CD14-positive monocyte (primary cell): ENCODE data around the gene FBXL4. TPM values are rescaled to one million over a fixed set of nuclear protein-coding genes. Genes with fewer than 3 reads are reported as not detected.
A peak's percentile ranks its signal among the peaks of the same experiment; 100 is the strongest.

ENCODE experiments used
- DNase-seq, 3 donors: peaks; one replicate each; pipeline ENCODE4 v3.0.0-alpha.2; 2011 to 2022
- H2AFZ ChIP-seq: 2 replicates; pipeline ENCODE4 v1.6.0; 2012; ENCODE audit warnings: mild to moderate bottlenecking, low read depth, low read length, inconsistent platforms; ENCODE audit not compliant: insufficient read depth, poor library complexity, severe bottlenecking
- H3K27ac ChIP-seq, 2 donors: 1 replicate in 1 of 2; 2 replicates in 1 of 2; pipeline ENCODE4 v1.5.1; 2012 to 2013; ENCODE audit warnings: low read length in 2 of 2, control low read depth in 1 of 2, inconsistent platforms in 1 of 2, low read depth in 1 of 2, mild to moderate bottlenecking in 1 of 2
- H3K27me3 ChIP-seq, 2 donors: one replicate each; pipeline versions ENCODE4 v1.6.0 to v1.6.1; 2011 to 2013; ENCODE audit warnings: low read length in 2 of 2; ENCODE audit not compliant: control insufficient read depth in 2 of 2, insufficient read depth in 2 of 2
- H3K36me3 ChIP-seq, 2 donors: replicated peaks in 1 of 2; 1 replicate in 1 of 2; 2 replicates in 1 of 2; pipeline versions ENCODE4 v1.5.1 to v1.6.1; 2012 to 2013; ENCODE audit warnings: low read length in 2 of 2, control low read depth in 1 of 2, inconsistent platforms in 1 of 2, mild to moderate bottlenecking in 1 of 2; ENCODE audit not compliant: insufficient read depth in 2 of 2, control insufficient read depth in 1 of 2
- H3K4me1 ChIP-seq, 2 donors: 1 replicate in 1 of 2; 2 replicates in 1 of 2; pipeline versions ENCODE4 v1.5.1 to v1.6.1; 2012 to 2013; ENCODE audit warnings: low read length in 2 of 2, control low read depth in 1 of 2, inconsistent platforms in 1 of 2, mild to moderate bottlenecking in 1 of 2, moderate library complexity in 1 of 2; ENCODE audit not compliant: insufficient read depth in 2 of 2, control insufficient read depth in 1 of 2
- H3K4me2 ChIP-seq: replicated peaks from 2 replicates; pipeline ENCODE3; 2012; ENCODE audit warnings: low read length, moderate library complexity, mild to moderate bottlenecking; ENCODE audit not compliant: poor library complexity, severe bottlenecking; ENCODE audit errors: extremely low read depth
- H3K4me3 ChIP-seq, 3 experiments: fragments of 200-600 bp in 1 of 3; sonication (generic) in 1 of 3; replicated peaks in 1 of 3; 1 replicate in 2 of 3; 2 replicates in 1 of 3; pipeline ENCODE4 v1.5.1; 2011 to 2013; ENCODE audit warnings: low read length in 3 of 3, mild to moderate bottlenecking in 3 of 3, control low read depth in 2 of 3, low read depth in 2 of 3, inconsistent platforms in 1 of 3, moderate library complexity in 1 of 3
- H3K79me2 ChIP-seq: 2 replicates; pipeline ENCODE4 v1.6.0; 2012; ENCODE audit warnings: mild to moderate bottlenecking, control low read depth, inconsistent platforms, low read length, moderate library complexity; ENCODE audit not compliant: insufficient read depth
- H3K9ac ChIP-seq: 2 replicates; pipeline ENCODE4 v1.6.0; 2017; ENCODE audit warnings: low read length, mild to moderate bottlenecking; ENCODE audit not compliant: insufficient read depth, poor library complexity, severe bottlenecking
- H3K9me3 ChIP-seq, 2 donors: replicated peaks in 1 of 2; 1 replicate in 1 of 2; 2 replicates in 1 of 2; pipeline versions ENCODE4 v1.5.1 to v1.6.1; 2012 to 2013; ENCODE audit warnings: low read length in 2 of 2, control low read depth in 1 of 2; ENCODE audit not compliant: control insufficient read depth in 1 of 2, insufficient read depth in 1 of 2
- H4K20me1 ChIP-seq: 2 replicates; pipeline ENCODE4 v1.6.0; 2012; ENCODE audit warnings: mild to moderate bottlenecking, low read length, control low read depth, moderate library complexity; ENCODE audit not compliant: insufficient read depth
- H3K27ac Mint-ChIP-seq, 7 donors: one replicate each; pipeline ENCODE4 v1.8.0; 2020; ENCODE audit warnings: mild to moderate bottlenecking in 7 of 7, mixed read lengths in 7 of 7, moderate library complexity in 6 of 7, inconsistent platforms in 2 of 7
- H3K27me3 Mint-ChIP-seq, 3 donors: one replicate each; pipeline ENCODE4 v1.8.0; 2021 to 2022; ENCODE audit warnings: low read depth in 3 of 3, mild to moderate bottlenecking in 3 of 3, mixed read lengths in 3 of 3, moderate library complexity in 3 of 3, inconsistent platforms in 1 of 3
- H3K36me3 Mint-ChIP-seq, 2 donors: one replicate each; pipeline ENCODE4 v1.8.0; 2020; ENCODE audit warnings: mixed read lengths in 2 of 2, inconsistent platforms in 1 of 2, mild to moderate bottlenecking in 1 of 2
- H3K4me1 Mint-ChIP-seq: one replicate; pipeline ENCODE4 v1.8.0; 2020; ENCODE audit warnings: mild to moderate bottlenecking, mixed read lengths
- H3K4me3 Mint-ChIP-seq, 2 donors: one replicate each; pipeline ENCODE4 v1.8.0; 2020; ENCODE audit warnings: mild to moderate bottlenecking in 2 of 2, mixed read lengths in 2 of 2, moderate library complexity in 1 of 2
- H3K9me3 Mint-ChIP-seq, 7 donors: one replicate each; pipeline ENCODE4 v1.8.0; 2020 to 2022; ENCODE audit warnings: mixed read lengths in 7 of 7, mild to moderate bottlenecking in 6 of 7, moderate library complexity in 6 of 7, inconsistent platforms in 2 of 7
- WGBS: methylation state at CpG from one replicate; pipeline ENCODE4 v1.1.5; 2013; ENCODE audit warnings: missing lambda C conversion rate; ENCODE audit not compliant: insufficient coverage; 5-methylcytosine and 5-hydroxymethylcytosine counted together
- intact Hi-C, 2 donors: fragments of 100-400 bp; cut with micrococcal nuclease; formaldehyde crosslinking; loops; one replicate each; pipeline versions ENCODE4 v1.15.0 to v1.15.1; 2023
- polyA plus RNA-seq, 3 donors: library from polyadenylated mRNA; depleted of rRNA in 1 of 3; unstranded in 2 of 3; stranded (reverse) in 1 of 3; fragments of 300-500 nt in 2 of 3; fragments of >200 nt in 1 of 3; fragmentation: Illumina TruSeq in 2 of 3; gene quantifications; 1 replicate in 2 of 3; 2 replicates in 1 of 3; pipeline ENCODE4 v1.2.3, GENCODE V29; 2012 to 2021
- TF ChIP-seq, protein P1 (sequence below): fragments of 200-600 bp; IDR thresholded peaks from one replicate; pipeline ENCODE4 v1.8.0; 2022; ENCODE audit warnings: antibody characterized with exemption, mild to moderate bottlenecking

FBXL4 gene
- polyA plus RNA-seq, 3 donors, result 5.7 to 10.9 (median 8.6) TPM

DNA sequence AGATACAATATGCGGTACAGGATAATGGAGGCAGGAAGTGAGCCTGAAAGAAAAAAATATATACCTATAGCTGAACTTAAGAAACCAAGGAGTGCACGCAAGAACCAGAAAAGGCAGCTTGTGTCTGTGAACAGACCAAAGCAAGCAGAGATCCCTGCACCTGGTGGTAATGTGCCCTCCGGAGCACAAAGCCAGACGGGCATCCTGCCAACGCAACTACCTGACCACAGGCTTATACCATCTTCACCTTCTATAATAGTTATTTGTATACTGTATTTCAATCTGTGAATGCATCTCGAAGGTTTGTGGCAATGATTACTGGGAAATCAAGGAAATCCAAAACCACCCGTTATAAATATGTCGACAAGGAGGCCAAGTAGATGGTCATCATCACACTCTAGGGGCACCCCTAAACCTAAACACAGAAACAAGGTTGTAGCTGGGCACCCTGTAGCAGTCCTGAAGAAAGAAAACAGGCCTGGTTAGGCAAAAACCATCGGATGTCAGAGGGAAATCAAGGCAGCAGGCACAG is 801 bp downstream of the FBXL4 start:
- Histone ChIP-seq H3K27ac (peak overlapping the region; percentile 59 to 79), H3K4me2 (peak overlapping the region; percentile 90), H3K79me2 (peaks cover 50% of the 10 kb centered on the region), H3K36me3 (no peaks in the 10 kb centered on the region), H3K4me1 (peaks cover 11 to 21% of the 10 kb centered on the region in 2 donors), H4K20me1 (no peaks in the 10 kb centered on the region), H3K27me3 (no peaks in the 10 kb centered on the region), H3K4me3 (peak overlapping the region; percentile 53 to 85 (median 76)), H2AFZ (peak overlapping the region; percentile 85), H3K9ac (peak overlapping the region; percentile 89), H3K9me3 (peaks cover 0 to 4% of the 10 kb centered on the region in 2 donors)
- H3K27ac Mint-ChIP-seq, result peak overlapping the region; percentile 81 to 91 (median 86)
- 3% methylated on average over 2 of the region's 9 CpGs for WGBS
- H3K4me1 Mint-ChIP-seq, result peaks cover 29% of the 10 kb centered on the region
- peaks cover 0 to 10% (median 7%) of the 10 kb centered on the region in 7 donors for H3K9me3 Mint-ChIP-seq
- peak in 1 of 3 donors; percentile 0 for DNase-seq
- TF ChIP-seq, protein P1, sequence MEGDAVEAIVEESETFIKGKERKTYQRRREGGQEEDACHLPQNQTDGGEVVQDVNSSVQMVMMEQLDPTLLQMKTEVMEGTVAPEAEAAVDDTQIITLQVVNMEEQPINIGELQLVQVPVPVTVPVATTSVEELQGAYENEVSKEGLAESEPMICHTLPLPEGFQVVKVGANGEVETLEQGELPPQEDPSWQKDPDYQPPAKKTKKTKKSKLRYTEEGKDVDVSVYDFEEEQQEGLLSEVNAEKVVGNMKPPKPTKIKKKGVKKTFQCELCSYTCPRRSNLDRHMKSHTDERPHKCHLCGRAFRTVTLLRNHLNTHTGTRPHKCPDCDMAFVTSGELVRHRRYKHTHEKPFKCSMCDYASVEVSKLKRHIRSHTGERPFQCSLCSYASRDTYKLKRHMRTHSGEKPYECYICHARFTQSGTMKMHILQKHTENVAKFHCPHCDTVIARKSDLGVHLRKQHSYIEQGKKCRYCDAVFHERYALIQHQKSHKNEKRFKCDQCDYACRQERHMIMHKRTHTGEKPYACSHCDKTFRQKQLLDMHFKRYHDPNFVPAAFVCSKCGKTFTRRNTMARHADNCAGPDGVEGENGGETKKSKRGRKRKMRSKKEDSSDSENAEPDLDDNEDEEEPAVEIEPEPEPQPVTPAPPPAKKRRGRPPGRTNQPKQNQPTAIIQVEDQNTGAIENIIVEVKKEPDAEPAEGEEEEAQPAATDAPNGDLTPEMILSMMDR, result no peak
- intact Hi-C loops, result no loop called here
- H3K4me3 Mint-ChIP-seq, result peak overlapping the region; percentile 90 to 94
- peaks cover 0 to 2% (median 2%) of the 10 kb centered on the region in 3 donors for H3K27me3 Mint-ChIP-seq
- H3K36me3 Mint-ChIP-seq, result peaks cover 0 to 2% of the 10 kb centered on the region in 2 donors

DNA sequence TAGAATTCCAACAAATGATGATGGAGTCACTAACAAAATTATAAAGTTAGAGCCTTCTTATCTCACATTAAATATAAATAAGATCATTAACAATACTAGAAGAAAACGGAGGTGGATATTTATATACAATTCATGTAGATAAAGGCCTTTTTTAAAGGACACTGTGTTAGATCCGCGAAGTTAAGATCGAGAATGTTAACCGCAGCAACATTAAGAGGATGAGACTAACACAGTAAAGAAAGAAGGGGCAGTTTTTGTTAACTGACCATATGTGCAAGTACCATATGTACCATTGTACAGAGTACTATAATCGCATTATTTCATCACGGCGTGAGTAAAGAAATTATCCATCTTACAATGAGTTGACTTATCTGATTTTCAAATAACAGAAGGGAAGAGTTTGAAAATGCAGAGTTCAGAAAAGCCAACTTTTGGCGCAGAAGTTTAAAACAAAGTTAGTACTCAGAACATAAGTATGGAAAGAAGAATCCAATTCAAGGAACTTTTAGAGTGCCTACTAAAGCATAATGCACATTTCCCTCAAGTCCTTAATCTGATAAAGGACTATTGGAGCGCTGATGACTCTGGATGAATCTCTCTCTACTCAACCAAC is 1.4 kb downstream of the FBXL4 start:
- H3K27me3 ChIP-seq, result no peaks in the 10 kb centered on the region
- peak overlapping the region in 1 of 3 experiments; percentile 85 for H3K4me3 ChIP-seq
- peak overlapping the region; percentile 90 to 94 for H3K4me3 Mint-ChIP-seq
- peak overlapping the region; percentile 90 for H3K4me2 ChIP-seq
- peak overlapping the region in 4 of 7 donors; percentile 7 to 82 (median 64) for H3K27ac Mint-ChIP-seq
- H3K36me3 Mint-ChIP-seq, result peaks cover 0 to 2% of the 10 kb centered on the region in 2 donors
- H2AFZ ChIP-seq, result peak overlapping the region; percentile 85
- DNase-seq, result no peak
- no CpG with 5 or more reads among the region's 10 CpGs for WGBS
- peaks cover 0 to 13% (median 7%) of the 10 kb centered on the region in 7 donors for H3K9me3 Mint-ChIP-seq
- intact Hi-C loops, result no loop called here
- peaks cover 55% of the 10 kb centered on the region for H3K79me2 ChIP-seq
- peaks cover 0 to 2% (median 2%) of the 10 kb centered on the region in 3 donors for H3K27me3 Mint-ChIP-seq
- peaks cover 30% of the 10 kb centered on the region for H3K4me1 Mint-ChIP-seq
- H3K36me3 ChIP-seq, result no peaks in the 10 kb centered on the region
- H3K9me3 ChIP-seq, result peaks cover 0 to 4% of the 10 kb centered on the region in 2 donors
- peaks cover 3% of the 10 kb centered on the region for H4K20me1 ChIP-seq
- peaks cover 11 to 21% of the 10 kb centered on the region in 2 donors for H3K4me1 ChIP-seq
- H3K27ac ChIP-seq, result no peak overlapping the region
- TF ChIP-seq, protein P1, result no peak
- H3K9ac ChIP-seq, result peak overlapping the region; percentile 89
